Mesendoderm (in vitro differentiated cells): ENCODE measurements around the gene MEST.

Experiments
- DNase-seq: peaks from one replicate; pipeline ENCODE4 v3.0.0; 2013
- H2AK5ac ChIP-seq: 2 replicates; pipeline ENCODE4 v1.6.1; 2013; ENCODE audit warnings: low read length, inconsistent platforms
- H2BK120ac ChIP-seq: 2 replicates; pipeline ENCODE4 v1.6.1; 2013; ENCODE audit warnings: low read depth, mild to moderate bottlenecking, low read length, moderate library complexity, mixed read lengths
- H2BK15ac ChIP-seq: replicated peaks from 2 replicates; pipeline ENCODE4 v1.6.1; 2013; ENCODE audit warnings: low read depth, mild to moderate bottlenecking, moderate library complexity
- H2BK5ac ChIP-seq: 2 replicates; pipeline ENCODE4 v1.6.1; 2013; ENCODE audit warnings: low read length, inconsistent platforms
- H3K18ac ChIP-seq: 2 replicates; pipeline ENCODE4 v1.6.1; 2013; ENCODE audit warnings: mild to moderate bottlenecking, low read length, mixed read lengths
- H3K23ac ChIP-seq: one replicate; pipeline ENCODE4 v1.6.1; 2013; ENCODE audit warnings: low read length
- H3K27ac ChIP-seq: 2 replicates; pipeline ENCODE4 v1.5.1; 2013; ENCODE audit warnings: low read depth, mild to moderate bottlenecking, inconsistent platforms, low read length, moderate library complexity
- H3K27me3 ChIP-seq: 2 replicates; pipeline ENCODE4 v1.6.1; 2013; ENCODE audit warnings: low read length, control low read depth, mild to moderate bottlenecking, inconsistent platforms; ENCODE audit not compliant: insufficient read depth, poor library complexity
- H3K36me3 ChIP-seq: 2 replicates; pipeline ENCODE4 v1.6.1; 2013; ENCODE audit warnings: low read length, inconsistent platforms; ENCODE audit not compliant: control insufficient read depth, insufficient read depth
- H3K4ac ChIP-seq: one replicate; pipeline ENCODE4 v1.6.1; 2013; ENCODE audit warnings: low read depth, mild to moderate bottlenecking, low read length, moderate library complexity
- H3K4me1 ChIP-seq: 2 replicates; pipeline ENCODE4 v1.6.1; 2013; ENCODE audit warnings: low read depth, low read length, inconsistent platforms; ENCODE audit not compliant: control insufficient read depth
- H3K4me2 ChIP-seq: 2 replicates; pipeline ENCODE4 v1.6.1; 2013; ENCODE audit warnings: low read length
- H3K4me3 ChIP-seq: 2 replicates; pipeline ENCODE4 v1.5.1; 2013; ENCODE audit warnings: mild to moderate bottlenecking, low read length
- H3K56ac ChIP-seq: one replicate; pipeline ENCODE4 v1.6.1; 2013; ENCODE audit warnings: low read length
- H3K79me1 ChIP-seq: 2 replicates; pipeline ENCODE4 v1.6.1; 2013; ENCODE audit warnings: low read length, inconsistent platforms
- H3K79me2 ChIP-seq: 2 replicates; pipeline ENCODE4 v1.6.1; 2013; ENCODE audit warnings: mild to moderate bottlenecking, low read length; ENCODE audit not compliant: control insufficient read depth, insufficient read depth
- H3K9ac ChIP-seq: 2 replicates; pipeline ENCODE4 v1.6.1; 2013; ENCODE audit warnings: low read length, inconsistent platforms
- H4K5ac ChIP-seq: one replicate; pipeline ENCODE4 v1.6.1; 2013; ENCODE audit warnings: low read length
- H4K8ac ChIP-seq: one replicate; pipeline ENCODE4 v1.6.1; 2013; ENCODE audit warnings: low read depth, mild to moderate bottlenecking, control low read depth, low read length, moderate library complexity
- WGBS: extraction: QIAGEN DNeasy Blood & Tissue Kit; methylation state at CpG from one replicate; pipeline ENCODE4 v1.1.7; 2013; ENCODE audit warnings: low lambda C conversion rate, missing lambda C conversion rate; ENCODE audit not compliant: insufficient coverage; ENCODE audit errors: extremely low coverage; 5-methylcytosine and 5-hydroxymethylcytosine counted together

Gene MEST

DNA sequence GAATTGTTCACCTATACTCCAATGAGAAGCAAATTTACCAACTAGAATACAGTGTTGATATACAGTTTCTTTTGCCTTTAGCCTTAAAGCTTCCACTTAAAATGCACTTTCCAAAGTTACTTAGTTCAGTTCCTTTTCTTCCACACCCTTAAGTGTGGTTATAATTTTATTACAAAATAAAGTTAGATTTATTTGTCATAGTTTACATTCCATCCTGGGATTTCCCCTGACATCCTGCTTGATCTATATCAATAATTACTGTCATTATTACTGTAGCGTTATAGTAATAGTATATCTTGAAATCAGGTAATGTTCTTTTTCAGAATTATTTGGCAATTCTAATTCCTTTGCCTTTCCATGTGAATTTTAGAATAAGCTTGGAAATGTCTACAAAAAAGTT lies 23.3 kb upstream of the MEST start:
- Histone ChIP-seq H3K79me2 (no peaks in the 10 kb centered on the region), H2BK120ac (no peak overlapping the region), H3K23ac (no peak overlapping the region), H3K56ac (no peak overlapping the region), H3K4me2 (no peak overlapping the region), H3K36me3 (no peaks in the 10 kb centered on the region), H3K79me1 (no peaks in the 10 kb centered on the region), H3K4me3 (no peak overlapping the region), H4K5ac (no peak overlapping the region), H3K18ac (no peak overlapping the region), H4K8ac (no peak overlapping the region), H3K27me3 (no peaks in the 10 kb centered on the region), H3K27ac (no peak overlapping the region), H2AK5ac (no peak overlapping the region), H2BK15ac (no peak overlapping the region), H2BK5ac (no peak overlapping the region), H3K4me1 (no peaks in the 10 kb centered on the region), H3K9ac (no peak overlapping the region), H3K4ac (no peak overlapping the region)
- no CpG with 5 or more reads among the region's 1 CpG for WGBS
- DNase-seq = no peak

DNA sequence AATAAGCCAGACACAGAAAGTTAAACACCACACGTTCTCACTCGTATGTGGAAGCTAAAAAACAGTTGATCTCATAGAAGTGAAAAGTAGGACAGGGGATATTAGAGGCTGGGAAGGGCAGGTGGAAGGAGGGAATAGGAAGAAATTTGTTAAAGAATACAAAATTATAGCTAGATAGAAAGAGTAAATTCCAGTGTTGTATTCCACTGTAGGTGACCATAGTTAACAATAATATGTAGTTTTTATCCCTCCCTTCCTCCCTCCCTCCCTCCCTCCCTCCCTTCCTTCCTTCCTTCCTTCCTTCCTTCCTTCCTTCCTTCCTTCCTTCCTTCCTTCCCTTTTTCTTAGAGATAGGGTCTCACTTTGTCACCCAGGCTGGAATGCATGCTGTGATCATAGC lies 19.9 kb upstream of the MEST start:
- Histone ChIP-seq H2BK5ac (no peak overlapping the region), H3K36me3 (no peaks in the 10 kb centered on the region), H3K4me3 (no peak overlapping the region), H4K5ac (no peak overlapping the region), H2BK15ac (no peak overlapping the region), H3K4me1 (no peaks in the 10 kb centered on the region), H4K8ac (no peak overlapping the region), H3K79me2 (no peaks in the 10 kb centered on the region), H3K27me3 (no peaks in the 10 kb centered on the region), H2BK120ac (no peak overlapping the region), H3K18ac (no peak overlapping the region), H3K79me1 (no peaks in the 10 kb centered on the region), H3K23ac (no peak overlapping the region), H3K9ac (no peak overlapping the region), H3K4ac (no peak overlapping the region), H3K56ac (no peak overlapping the region), H3K27ac (no peak overlapping the region), H2AK5ac (no peak overlapping the region), H3K4me2 (no peak overlapping the region)
- no CpG with 5 or more reads among the region's 2 CpGs for WGBS
- no peak for DNase-seq

- no peaks in the 10 kb centered on the region for H3K27me3 ChIP-seq
- DNase-seq = no peak
- no peak overlapping the region for H3K23ac ChIP-seq
- no peak overlapping the region for H3K4me2 ChIP-seq
- no peak overlapping the region for H3K18ac ChIP-seq
- no peak overlapping the region for H3K4me3 ChIP-seq
- H3K36me3 ChIP-seq = no peaks in the 10 kb centered on the region
- no peaks in the 10 kb centered on the region for H3K79me2 ChIP-seq
- H3K79me1 ChIP-seq = no peaks in the 10 kb centered on the region
- no peak overlapping the region for H3K4ac ChIP-seq
- H3K4me1 ChIP-seq = no peaks in the 10 kb centered on the region
- H2BK120ac ChIP-seq = no peak overlapping the region
- no peak overlapping the region for H2BK15ac ChIP-seq
- H4K5ac ChIP-seq = no peak overlapping the region
- no peak overlapping the region for H3K9ac ChIP-seq
- no peak overlapping the region for H2AK5ac ChIP-seq
- H3K27ac ChIP-seq = no peak overlapping the region
- H2BK5ac ChIP-seq = no peak overlapping the region
- H3K56ac ChIP-seq = no peak overlapping the region
- H4K8ac ChIP-seq = no peak overlapping the region
These were observed 18.6 kb upstream of the MEST start for GRCh38 chr7:130473289-130473688.

DNA sequence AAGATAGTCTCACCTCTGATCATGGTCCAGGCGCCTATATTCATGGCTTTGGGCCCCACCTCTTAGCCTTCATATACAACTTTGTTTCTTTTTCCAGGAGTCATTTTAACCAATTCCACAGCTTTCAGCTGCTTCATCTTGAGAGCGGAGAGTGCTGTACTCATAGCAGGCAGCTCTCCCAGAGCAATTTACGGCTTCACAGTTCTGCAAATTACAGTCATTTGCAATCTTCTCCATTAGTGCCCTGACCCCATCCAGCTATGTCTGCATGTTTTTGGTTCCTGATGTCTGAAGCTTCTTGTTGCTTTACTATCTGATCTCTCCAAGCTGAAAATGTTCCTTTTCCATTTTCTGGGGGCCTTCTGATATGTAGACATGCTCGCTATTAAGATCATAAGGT lies 18.0 kb upstream of the MEST start:
- no peak overlapping the region for H4K5ac ChIP-seq
- H2AK5ac ChIP-seq = no peak overlapping the region
- H2BK15ac ChIP-seq = no peak overlapping the region
- H2BK120ac ChIP-seq = no peak overlapping the region
- no peaks in the 10 kb centered on the region for H3K36me3 ChIP-seq
- no peaks in the 10 kb centered on the region for H3K79me1 ChIP-seq
- no peaks in the 10 kb centered on the region for H3K4me1 ChIP-seq
- no peak overlapping the region for H3K9ac ChIP-seq
- no peak overlapping the region for H4K8ac ChIP-seq
- no peak overlapping the region for H3K18ac ChIP-seq
- no peaks in the 10 kb centered on the region for H3K79me2 ChIP-seq
- H3K23ac ChIP-seq = no peak overlapping the region
- no peak overlapping the region for H3K56ac ChIP-seq
- no CpG with 5 or more reads among the region's 4 CpGs for WGBS
- no peak overlapping the region for H3K27ac ChIP-seq
- H3K4me2 ChIP-seq = no peak overlapping the region
- no peak overlapping the region for H3K4ac ChIP-seq
- DNase-seq = no peak
- H3K27me3 ChIP-seq = no peaks in the 10 kb centered on the region
- no peak overlapping the region for H2BK5ac ChIP-seq
- H3K4me3 ChIP-seq = no peak overlapping the region

- no CpG with 5 or more reads among the region's 7 CpGs for WGBS
- no peaks in the 10 kb centered on the region for H3K36me3 ChIP-seq
These were observed 16.1 kb upstream of the MEST start for GRCh38 chr7:130475776-130476175.

DNA sequence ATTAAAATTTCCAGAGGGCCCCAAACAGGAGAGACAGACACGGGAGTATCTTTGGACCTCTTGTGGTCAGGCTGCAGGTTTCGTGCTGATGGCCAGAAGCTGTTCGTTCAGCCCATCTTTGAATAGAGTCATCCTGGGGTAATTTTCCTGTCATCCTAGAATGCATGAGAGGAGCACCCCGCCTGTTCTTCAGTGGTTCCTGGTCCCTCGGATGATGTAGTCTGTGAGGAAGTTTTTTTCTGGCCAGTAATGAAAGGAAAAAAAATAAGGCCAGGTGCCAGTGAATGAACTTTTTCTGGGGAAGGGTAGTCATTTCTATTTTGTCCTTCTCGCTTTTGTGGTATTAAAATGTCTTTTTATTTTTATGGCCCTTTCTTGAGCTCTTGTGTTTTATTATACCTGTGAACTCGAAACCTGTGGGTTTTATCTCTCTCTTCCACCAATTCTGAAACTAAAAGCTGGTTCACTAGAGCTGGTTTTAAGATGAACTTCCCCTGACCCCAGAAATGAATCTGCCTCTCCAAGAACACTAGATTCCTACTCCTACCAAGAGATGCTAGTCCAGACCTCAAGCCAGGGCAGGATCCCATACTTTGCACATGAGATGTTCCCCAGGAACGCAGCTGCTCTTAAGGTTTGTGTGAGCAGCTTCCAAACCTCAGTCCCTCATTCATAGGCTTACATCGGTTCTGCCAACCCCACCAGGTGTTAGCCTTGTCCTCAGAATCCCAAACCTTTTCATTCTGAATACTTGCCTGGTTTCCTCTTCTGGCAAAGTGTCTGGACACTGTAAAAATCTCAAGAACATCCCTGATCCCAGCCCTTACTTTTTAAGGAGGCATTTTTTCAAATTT lies 15.4 kb upstream of the MEST start:
- no peak overlapping the region for H3K23ac ChIP-seq
- no peak overlapping the region for H3K4me3 ChIP-seq
- H3K27ac ChIP-seq = no peak overlapping the region
- H4K5ac ChIP-seq = no peak overlapping the region
- WGBS = no CpG with 5 or more reads among the region's 9 CpGs
- H2BK15ac ChIP-seq = no peak overlapping the region
- no peaks in the 10 kb centered on the region for H3K79me1 ChIP-seq
- no peaks in the 10 kb centered on the region for H3K27me3 ChIP-seq
- no peak for DNase-seq
- H2AK5ac ChIP-seq = no peak overlapping the region
- no peak overlapping the region for H3K56ac ChIP-seq
- H2BK120ac ChIP-seq = no peak overlapping the region
- H3K4me2 ChIP-seq = no peak overlapping the region
- H3K9ac ChIP-seq = no peak overlapping the region
- H2BK5ac ChIP-seq = no peak overlapping the region
- no peaks in the 10 kb centered on the region for H3K79me2 ChIP-seq
- no peak overlapping the region for H4K8ac ChIP-seq
- no peak overlapping the region for H3K18ac ChIP-seq
- H3K36me3 ChIP-seq = no peaks in the 10 kb centered on the region
- no peaks in the 10 kb centered on the region for H3K4me1 ChIP-seq
- no peak overlapping the region for H3K4ac ChIP-seq

More at GRCh38 chr7:130475776-130476175, 16.1 kb upstream of the MEST start:
- no peak overlapping the region for H2BK120ac ChIP-seq
- DNase-seq = no peak
- no peak overlapping the region for H3K9ac ChIP-seq
- no peak overlapping the region for H3K4me3 ChIP-seq
- no peak overlapping the region for H2BK15ac ChIP-seq
- no peak overlapping the region for H3K4ac ChIP-seq
- no peak overlapping the region for H3K4me2 ChIP-seq
- no peak overlapping the region for H2BK5ac ChIP-seq
- H3K18ac ChIP-seq = no peak overlapping the region
- H3K27ac ChIP-seq = no peak overlapping the region
- H3K56ac ChIP-seq = no peak overlapping the region
- no peaks in the 10 kb centered on the region for H3K4me1 ChIP-seq
- H4K5ac ChIP-seq = no peak overlapping the region
- no peaks in the 10 kb centered on the region for H3K27me3 ChIP-seq
- H3K79me1 ChIP-seq = no peaks in the 10 kb centered on the region
- no peak overlapping the region for H4K8ac ChIP-seq
- H3K23ac ChIP-seq = no peak overlapping the region
- no peaks in the 10 kb centered on the region for H3K79me2 ChIP-seq
- H2AK5ac ChIP-seq = no peak overlapping the region
